NCI-H1436 treated with DMSO at 0.1 percent for 48 hours (cell line): ENCODE data around the gene ZDHHC19.
"Not testable (repeated sequence)": the region's sequence is repeated elsewhere in the genome, so short reads cannot be mapped to it uniquely, and the experiment has no call there.

Experiments
- DNase-seq: peaks from one replicate; lab custom pipeline; 2025; lab: John Stamatoyannopoulos, UW

Gene ZDHHC19

DNA sequence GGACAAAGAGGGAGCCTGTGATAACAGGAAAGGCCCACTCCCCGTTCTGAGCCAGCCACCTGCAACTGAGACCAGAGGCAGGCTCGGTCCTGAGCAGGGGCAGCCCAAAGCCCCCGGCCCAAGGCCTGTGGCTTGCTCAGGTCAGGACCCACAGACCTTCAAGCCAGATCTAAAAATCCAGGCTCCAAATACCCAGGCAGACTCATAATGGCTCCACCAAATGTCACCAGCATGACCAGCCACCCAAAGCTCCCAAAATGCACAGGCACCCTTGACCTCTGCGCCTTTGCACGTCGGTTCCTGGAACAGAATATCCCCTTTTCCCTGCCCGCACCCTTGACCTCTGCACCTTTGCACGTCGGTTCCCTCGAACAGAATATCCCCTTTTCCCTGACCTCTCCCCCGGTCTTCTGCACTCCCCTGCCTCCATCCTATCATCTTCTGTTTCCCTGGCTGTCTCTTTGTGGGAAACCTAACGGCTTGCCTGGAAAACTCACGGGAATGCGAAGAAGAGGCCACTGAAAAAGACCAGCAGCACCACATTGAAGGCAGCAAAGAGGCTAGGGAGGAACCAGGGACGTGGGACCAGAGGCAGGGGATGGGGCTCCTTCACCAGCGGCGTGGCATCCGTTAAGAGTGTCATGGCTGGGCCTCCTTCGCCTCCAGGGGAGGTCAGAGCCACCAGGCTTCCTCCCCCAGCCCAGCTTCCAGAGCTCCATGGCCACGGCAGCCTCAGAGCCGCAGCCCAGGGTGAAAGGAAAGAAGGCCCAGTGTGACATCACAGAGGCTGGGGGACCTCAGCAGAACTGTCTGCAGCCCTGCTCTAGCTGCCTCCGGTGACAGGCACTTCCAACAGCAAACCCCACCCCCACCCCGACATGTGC lies at the start of gene ZDHHC19:
ZDHHC19 (minus strand) TSS at position 728 of the 884 bp plus-strand sequence; CDS start at position 643, 85 bp downstream.
- no peak for DNase-seq

DNA sequence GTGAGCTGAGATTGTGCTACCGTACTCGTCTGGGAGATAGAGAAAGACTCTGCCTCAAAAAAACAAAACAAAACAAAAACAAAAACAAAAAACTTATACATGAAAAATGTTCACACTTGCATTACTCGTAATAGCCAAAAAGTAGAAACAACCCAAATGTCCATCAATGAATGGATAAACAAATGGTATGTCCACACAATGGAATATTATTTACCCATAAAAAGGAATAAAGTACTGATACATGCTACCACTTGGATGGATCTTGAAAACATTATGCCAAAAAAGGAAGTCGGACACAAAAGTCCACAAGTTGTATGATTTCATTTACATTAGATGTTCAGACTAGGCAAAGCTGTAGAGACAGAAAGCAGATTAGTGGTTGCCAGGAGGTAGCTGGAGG lies 49.6 kb upstream of the ZDHHC19 start:
- DNase-seq: no peak

- no peak for DNase-seq
Observed at GRCh38 chr3:196255776-196256175, 44.6 kb upstream of the ZDHHC19 start.

- DNase-seq: no peak
Observed at GRCh38 chr3:196254376-196255283, 43.4 kb upstream of the ZDHHC19 start.

GRCh38 chr3:196251918-196252317 lies 40.7 kb upstream of the ZDHHC19 start:
- no peak for DNase-seq

GRCh38 chr3:196246612-196247308 lies 35.6 kb upstream of the ZDHHC19 start:
- no peak for DNase-seq

DNA sequence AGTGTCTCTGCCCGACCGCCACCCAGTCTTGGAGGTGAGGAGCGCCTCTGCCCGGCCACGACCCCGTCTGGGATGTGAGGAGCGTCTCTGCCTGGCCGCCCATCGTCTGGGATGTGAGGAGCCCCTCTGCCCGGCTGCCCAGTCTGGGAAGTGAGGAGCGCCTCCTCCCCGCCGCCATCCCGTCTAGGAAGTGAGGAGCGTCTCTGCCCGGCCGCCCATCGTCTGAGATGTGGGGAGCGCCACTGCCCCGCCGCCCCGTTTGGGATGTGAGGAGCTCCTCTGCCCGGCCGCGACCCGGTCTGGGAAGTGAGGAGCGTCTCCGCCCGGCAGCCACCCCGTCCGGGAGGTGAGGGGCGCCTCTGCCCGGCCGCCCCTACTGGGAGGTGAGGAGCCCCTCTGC lies 33.0 kb upstream of the ZDHHC19 start:
- not testable (repeated sequence) for DNase-seq

- DNase-seq: no peak
Observed at GRCh38 chr3:196241704-196242103, 30.5 kb upstream of the ZDHHC19 start.

GRCh38 chr3:196240424-196240823 lies 29.2 kb upstream of the ZDHHC19 start:
- DNase-seq: no peak

GRCh38 chr3:196238612-196239560 lies 27.7 kb upstream of the ZDHHC19 start:
- DNase-seq: no peak

GRCh38 chr3:196237203-196237602 lies 26.0 kb upstream of the ZDHHC19 start:
- DNase-seq: no peak

GRCh38 chr3:196236223-196236622 lies 25.0 kb upstream of the ZDHHC19 start:
- DNase-seq: no peak

DNA sequence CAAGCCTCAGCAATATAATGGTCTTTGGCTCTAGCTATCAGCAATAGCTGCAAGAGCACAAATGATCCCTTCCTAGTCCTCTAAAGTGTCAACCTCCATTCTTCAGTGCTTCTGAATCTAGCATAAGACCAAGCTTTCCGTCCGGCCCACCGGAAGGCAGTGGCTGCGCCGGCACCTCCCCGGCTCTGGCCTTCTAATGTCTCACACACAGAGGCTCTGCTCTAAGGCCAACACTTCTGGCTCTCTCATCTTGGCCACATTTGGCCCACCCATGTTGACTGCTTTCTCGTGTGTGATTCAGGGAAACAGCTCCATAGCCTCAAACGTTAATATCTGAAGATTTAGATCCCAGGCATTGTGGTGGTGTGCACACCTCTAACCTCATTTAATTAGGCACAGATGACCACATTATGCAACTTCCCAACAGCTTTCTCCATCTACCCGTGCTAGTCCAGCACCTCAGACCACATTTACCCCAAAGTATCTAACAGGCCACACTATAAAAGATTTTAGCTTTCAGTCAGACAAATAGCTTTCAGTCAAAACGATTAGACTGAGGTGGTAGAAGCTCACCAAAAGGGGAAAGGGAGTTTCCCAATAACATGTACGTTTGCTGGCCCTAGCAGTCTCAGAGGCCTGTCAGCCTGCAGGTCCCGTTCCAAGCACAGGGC lies 24.4 kb upstream of the ZDHHC19 start:
- no peak for DNase-seq

DNA sequence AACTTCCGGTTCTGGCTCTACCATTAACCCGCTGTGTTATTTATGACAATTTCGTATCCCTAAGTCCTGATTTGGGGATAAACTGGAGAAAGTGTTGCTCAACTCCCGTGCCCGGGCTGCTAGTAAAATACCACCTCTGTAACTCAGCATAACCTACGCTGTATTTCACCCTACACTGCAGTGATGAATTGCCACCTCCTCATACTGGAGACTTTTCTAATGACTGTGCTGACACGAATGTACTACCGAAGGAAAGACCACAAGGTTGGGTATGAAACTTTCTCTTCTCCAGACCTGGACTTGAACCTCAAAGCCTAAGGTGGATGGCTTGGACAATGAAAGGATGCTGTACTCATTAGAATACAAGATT lies 21.7 kb upstream of the ZDHHC19 start:
- DNase-seq: no peak

DNA sequence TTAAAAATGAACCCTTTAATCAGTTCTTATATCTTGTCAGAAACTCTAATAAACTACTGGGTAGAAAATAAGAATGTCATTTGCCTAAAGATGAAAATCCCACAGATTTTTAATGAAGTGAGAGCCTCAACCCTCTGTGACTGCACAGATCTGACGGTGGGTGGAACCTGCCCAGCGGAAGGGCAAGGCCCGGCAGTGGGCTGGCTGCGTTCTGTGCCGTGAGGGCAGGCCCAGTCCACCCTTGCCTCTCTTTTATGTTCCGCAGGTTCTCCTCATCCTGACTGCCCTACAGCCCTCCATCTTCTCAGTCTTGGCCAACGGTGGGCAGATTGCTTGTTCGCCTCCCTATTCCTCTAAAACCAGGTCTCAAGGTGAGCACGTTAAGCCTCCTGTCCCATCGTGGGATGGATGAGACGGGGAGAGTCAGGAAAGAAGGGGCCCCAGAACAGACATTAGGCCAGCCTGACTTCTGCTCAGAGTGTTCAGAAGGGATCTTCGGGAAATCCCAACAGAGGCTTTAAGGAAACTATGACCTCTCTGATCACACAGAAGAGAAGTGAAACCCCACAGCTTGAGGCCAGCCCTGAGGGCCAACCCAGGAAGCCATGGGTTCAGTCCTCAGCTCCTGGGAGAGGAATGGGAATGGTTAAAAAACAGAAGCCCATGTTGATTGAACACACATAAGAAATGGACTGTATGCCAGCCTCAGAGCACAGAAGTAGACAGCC lies 21.1 kb upstream of the ZDHHC19 start:
- no peak for DNase-seq

GRCh38 chr3:196227629-196228493 lies 16.7 kb upstream of the ZDHHC19 start:
- DNase-seq: no peak

GRCh38 chr3:196227121-196227561 lies 15.9 kb upstream of the ZDHHC19 start:
- no peak for DNase-seq

DNA sequence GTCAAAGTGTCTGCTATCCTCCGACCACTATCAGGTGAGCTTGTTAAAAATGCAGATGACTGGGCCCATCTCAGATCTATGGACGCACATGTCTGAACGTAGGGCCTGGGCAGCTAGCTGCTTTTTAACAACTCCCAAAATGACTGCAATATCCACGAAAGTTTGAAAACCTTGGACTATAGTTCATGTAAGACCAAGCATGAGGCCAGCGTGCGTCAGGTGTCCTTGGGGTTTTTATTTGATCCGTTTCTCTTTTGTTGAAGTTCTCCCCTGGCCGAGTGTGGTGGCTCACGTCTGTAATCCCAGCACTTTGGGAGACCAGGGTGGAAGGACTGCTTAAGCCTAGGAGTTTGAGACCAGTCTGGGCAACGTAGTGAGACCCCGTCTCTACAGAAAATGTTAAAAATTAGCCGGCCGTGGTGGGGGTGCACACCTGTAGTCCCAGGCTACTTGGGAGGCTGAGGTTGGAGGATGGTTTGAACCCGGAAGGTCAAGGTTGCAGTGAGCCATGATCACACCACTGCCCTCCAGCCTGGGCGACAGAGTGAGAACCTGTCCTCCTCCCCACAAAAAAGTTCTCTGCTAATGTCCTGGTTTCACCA lies 14.7 kb upstream of the ZDHHC19 start:
- DNase-seq: no peak
